ENCODE data around the gene MAST2. TPM values are rescaled to one million over a fixed set of nuclear protein-coding genes. Genes with fewer than 3 reads are reported as not detected.
A peak's percentile ranks its signal among the peaks of the same experiment; 100 is the strongest.

The MAST2 gene
- total and polyA plus RNA-seq, 2 of the 13 experiments (the other 11 are each of a cell fraction or from before 2014, with no cell fraction given) = 15.3 to 23.0 TPM

GRCh38 chr1:45872173-45872801, 68.9 kb downstream of the MAST2 start (continued):
- TF ChIP-seq, protein P1, sequence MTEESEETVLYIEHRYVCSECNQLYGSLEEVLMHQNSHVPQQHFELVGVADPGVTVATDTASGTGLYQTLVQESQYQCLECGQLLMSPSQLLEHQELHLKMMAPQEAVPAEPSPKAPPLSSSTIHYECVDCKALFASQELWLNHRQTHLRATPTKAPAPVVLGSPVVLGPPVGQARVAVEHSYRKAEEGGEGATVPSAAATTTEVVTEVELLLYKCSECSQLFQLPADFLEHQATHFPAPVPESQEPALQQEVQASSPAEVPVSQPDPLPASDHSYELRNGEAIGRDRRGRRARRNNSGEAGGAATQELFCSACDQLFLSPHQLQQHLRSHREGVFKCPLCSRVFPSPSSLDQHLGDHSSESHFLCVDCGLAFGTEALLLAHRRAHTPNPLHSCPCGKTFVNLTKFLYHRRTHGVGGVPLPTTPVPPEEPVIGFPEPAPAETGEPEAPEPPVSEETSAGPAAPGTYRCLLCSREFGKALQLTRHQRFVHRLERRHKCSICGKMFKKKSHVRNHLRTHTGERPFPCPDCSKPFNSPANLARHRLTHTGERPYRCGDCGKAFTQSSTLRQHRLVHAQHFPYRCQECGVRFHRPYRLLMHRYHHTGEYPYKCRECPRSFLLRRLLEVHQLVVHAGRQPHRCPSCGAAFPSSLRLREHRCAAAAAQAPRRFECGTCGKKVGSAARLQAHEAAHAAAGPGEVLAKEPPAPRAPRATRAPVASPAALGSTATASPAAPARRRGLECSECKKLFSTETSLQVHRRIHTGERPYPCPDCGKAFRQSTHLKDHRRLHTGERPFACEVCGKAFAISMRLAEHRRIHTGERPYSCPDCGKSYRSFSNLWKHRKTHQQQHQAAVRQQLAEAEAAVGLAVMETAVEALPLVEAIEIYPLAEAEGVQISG (CRISPR knock-in tag; IDR thresholded peaks at IDR 0.05) = peak; percentile 71
- TF ChIP-seq PHF5A (CRISPR knock-in tag; IDR thresholded peaks at IDR 0.05; ENCODE audit: low read depth, unreplicated experiment) (peak; percentile 94), CCDC6 (CRISPR knock-in tag; IDR thresholded peaks at IDR 0.05) (0 out of 2 replicates have a peak, but pooled peaks have one; percentile 33), IRF2 (CRISPR knock-in tag; IDR thresholded peaks at IDR 0.05) (peak; percentile 89; the same call in 1 of the 2 replicates), NFIC (IDR thresholded peaks at IDR 0.05; ENCODE audit: low read length) (peak; percentile 86), SOX5 (CRISPR knock-in tag; IDR thresholded peaks at IDR 0.05; ENCODE audit: borderline replicate concordance) (peak; percentile 98), NR2F6 (IDR thresholded peaks at IDR 0.05) (peak; percentile 83), NR2F6 (CRISPR knock-in tag; IDR thresholded peaks at IDR 0.05) (peak; percentile 83), RXRB (CRISPR knock-in tag; IDR thresholded peaks at IDR 0.05; ENCODE audit: borderline replicate concordance) (peak; percentile 81), YEATS4 (CRISPR knock-in tag; IDR thresholded peaks at IDR 0.05; ENCODE audit: borderline replicate concordance) (peak; percentile 40; the same call in 1 of the 2 replicates), JUNB (CRISPR knock-in tag; IDR thresholded peaks at IDR 0.05; ENCODE audit: borderline replicate concordance) (peak; percentile 77; the same call in 1 of the 2 replicates), TGIF2 (CRISPR knock-in tag; IDR thresholded peaks at IDR 0.05) (peak; percentile 77; the same call in 1 of the 2 replicates), CEBPG (CRISPR knock-in tag; IDR thresholded peaks at IDR 0.05) (peak; percentile 87), TBX3 (IDR thresholded peaks at IDR 0.05; ENCODE audit: borderline replicate concordance) (peak; percentile 81; the same call in 1 of the 2 replicates), ZNF331 (CRISPR knock-in tag; IDR thresholded peaks at IDR 0.05) (peak; percentile 38; the same call in 1 of the 2 replicates)
- TF ChIP-seq, protein P2, sequence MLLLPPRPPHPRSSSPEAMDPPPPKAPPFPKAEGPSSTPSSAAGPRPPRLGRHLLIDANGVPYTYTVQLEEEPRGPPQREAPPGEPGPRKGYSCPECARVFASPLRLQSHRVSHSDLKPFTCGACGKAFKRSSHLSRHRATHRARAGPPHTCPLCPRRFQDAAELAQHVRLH (CRISPR knock-in tag; IDR thresholded peaks at IDR 0.05; ENCODE audit: borderline replicate concordance, low read depth) = 0 out of 2 replicates have a peak, but pooled peaks have one; percentile 36
- TF ChIP-seq, protein P3, sequence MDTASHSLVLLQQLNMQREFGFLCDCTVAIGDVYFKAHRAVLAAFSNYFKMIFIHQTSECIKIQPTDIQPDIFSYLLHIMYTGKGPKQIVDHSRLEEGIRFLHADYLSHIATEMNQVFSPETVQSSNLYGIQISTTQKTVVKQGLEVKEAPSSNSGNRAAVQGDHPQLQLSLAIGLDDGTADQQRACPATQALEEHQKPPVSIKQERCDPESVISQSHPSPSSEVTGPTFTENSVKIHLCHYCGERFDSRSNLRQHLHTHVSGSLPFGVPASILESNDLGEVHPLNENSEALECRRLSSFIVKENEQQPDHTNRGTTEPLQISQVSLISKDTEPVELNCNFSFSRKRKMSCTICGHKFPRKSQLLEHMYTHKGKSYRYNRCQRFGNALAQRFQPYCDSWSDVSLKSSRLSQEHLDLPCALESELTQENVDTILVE (CRISPR knock-in tag; IDR thresholded peaks at IDR 0.05) = peak; percentile 47; the same call in 1 of the 2 replicates
- TF ChIP-seq, protein P4, sequence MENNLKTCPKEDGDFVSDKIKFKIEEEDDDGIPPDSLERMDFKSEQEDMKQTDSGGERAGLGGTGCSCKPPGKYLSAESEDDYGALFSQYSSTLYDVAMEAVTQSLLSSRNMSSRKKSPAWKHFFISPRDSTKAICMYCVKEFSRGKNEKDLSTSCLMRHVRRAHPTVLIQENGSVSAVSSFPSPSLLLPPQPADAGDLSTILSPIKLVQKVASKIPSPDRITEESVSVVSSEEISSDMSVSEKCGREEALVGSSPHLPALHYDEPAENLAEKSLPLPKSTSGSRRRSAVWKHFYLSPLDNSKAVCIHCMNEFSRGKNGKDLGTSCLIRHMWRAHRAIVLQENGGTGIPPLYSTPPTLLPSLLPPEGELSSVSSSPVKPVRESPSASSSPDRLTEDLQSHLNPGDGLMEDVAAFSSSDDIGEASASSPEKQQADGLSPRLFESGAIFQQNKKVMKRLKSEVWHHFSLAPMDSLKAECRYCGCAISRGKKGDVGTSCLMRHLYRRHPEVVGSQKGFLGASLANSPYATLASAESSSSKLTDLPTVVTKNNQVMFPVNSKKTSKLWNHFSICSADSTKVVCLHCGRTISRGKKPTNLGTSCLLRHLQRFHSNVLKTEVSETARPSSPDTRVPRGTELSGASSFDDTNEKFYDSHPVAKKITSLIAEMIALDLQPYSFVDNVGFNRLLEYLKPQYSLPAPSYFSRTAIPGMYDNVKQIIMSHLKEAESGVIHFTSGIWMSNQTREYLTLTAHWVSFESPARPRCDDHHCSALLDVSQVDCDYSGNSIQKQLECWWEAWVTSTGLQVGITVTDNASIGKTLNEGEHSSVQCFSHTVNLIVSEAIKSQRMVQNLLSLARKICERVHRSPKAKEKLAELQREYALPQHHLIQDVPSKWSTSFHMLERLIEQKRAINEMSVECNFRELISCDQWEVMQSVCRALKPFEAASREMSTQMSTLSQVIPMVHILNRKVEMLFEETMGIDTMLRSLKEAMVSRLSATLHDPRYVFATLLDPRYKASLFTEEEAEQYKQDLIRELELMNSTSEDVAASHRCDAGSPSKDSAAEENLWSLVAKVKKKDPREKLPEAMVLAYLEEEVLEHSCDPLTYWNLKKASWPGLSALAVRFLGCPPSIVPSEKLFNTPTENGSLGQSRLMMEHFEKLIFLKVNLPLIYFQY (CRISPR knock-in tag; IDR thresholded peaks at IDR 0.05; ENCODE audit: borderline replicate concordance) = peak; percentile 66; the same call in 1 of the 2 replicates
- TF ChIP-seq, protein P5, sequence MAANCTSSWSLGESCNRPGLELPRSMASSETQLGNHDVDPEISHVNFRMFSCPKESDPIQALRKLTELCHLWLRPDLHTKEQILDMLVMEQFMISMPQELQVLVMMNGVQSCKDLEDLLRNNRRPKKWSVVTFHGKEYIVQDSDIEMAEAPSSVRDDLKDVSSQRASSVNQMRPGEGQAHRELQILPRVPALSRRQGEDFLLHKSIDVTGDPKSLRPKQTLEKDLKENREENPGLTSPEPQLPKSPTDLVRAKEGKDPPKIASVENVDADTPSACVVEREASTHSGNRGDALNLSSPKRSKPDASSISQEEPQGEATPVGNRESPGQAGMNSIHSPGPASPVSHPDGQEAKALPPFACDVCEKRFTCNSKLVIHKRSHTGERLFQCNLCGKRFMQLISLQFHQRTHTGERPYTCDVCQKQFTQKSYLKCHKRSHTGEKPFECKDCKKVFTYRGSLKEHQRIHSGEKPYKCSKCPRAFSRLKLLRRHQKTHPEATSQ (CRISPR knock-in tag; IDR thresholded peaks at IDR 0.05; ENCODE audit: borderline replicate concordance) = peak; percentile 50; the same call in 1 of the 2 replicates
- TF ChIP-seq, protein P6, sequence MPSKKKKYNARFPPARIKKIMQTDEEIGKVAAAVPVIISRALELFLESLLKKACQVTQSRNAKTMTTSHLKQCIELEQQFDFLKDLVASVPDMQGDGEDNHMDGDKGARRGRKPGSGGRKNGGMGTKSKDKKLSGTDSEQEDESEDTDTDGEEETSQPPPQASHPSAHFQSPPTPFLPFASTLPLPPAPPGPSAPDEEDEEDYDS (CRISPR knock-in tag; IDR thresholded peaks at IDR 0.05) = peak; percentile 38; the same call in 1 of the 2 replicates

Data from HepG2 (cell line).